ENCODE results near the gene TBC1D22A. TPM values are rescaled to one million over a fixed set of nuclear protein-coding genes. Genes with fewer than 3 reads are reported as not detected.

The TBC1D22A gene
- total RNA-seq, 4 donors from 2014 or later: 16.2 to 22.2 (median 17.8) TPM

DNA sequence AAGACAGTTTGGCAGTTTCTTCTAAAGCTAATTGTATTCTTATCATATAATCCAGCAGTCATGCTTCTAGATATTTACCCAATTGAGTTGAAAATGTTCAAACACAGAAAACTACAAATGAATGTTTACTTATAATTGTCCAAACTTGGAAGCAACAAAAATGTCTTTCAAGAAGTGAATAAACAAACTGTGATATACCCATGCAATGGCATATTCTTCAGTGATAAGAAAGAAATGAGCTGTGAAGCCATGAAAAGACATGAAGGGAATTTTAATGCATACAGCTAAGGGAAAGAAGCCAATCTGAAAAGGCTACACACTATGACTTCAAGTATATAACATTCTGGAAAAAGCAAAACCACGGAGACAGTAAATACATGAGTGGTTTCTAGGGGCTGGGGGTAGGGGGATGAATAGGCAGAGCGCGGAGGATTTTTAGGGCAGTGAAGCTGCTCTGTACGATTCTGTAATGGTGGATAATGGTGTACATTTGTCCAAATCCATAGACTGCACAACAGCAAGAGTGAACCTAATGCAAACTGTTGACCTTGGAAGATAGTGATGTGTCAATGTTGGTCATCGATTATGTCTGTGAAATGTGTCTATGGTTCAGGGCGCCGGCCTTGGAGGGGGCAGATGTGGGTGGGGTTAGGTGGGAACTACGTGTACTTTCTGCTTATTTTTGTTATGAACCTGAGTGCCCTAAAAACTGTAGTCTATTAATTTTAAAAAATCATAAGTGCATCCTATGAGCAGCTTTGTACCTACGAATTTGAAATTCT lies 424.9 kb downstream of the TBC1D22A start:
- 88 to 89% methylated on average over 9 of the region's 9 CpGs for WGBS, 2 donors (ENCODE audit: low coverage in 1 of 2)
- peaks cover 1% of the 10 kb centered on the region for H3K27me3 ChIP-seq
- no peaks in the 10 kb centered on the region for H3K36me3 ChIP-seq
- H3K9me3 ChIP-seq: peaks cover 0 to 24% (median 0%) of the 10 kb centered on the region in 3 donors
- ATAC-seq: no peak
- TF ChIP-seq, protein P1, sequence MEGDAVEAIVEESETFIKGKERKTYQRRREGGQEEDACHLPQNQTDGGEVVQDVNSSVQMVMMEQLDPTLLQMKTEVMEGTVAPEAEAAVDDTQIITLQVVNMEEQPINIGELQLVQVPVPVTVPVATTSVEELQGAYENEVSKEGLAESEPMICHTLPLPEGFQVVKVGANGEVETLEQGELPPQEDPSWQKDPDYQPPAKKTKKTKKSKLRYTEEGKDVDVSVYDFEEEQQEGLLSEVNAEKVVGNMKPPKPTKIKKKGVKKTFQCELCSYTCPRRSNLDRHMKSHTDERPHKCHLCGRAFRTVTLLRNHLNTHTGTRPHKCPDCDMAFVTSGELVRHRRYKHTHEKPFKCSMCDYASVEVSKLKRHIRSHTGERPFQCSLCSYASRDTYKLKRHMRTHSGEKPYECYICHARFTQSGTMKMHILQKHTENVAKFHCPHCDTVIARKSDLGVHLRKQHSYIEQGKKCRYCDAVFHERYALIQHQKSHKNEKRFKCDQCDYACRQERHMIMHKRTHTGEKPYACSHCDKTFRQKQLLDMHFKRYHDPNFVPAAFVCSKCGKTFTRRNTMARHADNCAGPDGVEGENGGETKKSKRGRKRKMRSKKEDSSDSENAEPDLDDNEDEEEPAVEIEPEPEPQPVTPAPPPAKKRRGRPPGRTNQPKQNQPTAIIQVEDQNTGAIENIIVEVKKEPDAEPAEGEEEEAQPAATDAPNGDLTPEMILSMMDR (IDR thresholded peaks at IDR 0.05): no peak
- TF ChIP-seq EP300 (IDR thresholded peaks at IDR 0.05) (no peak), POLR2A (IDR thresholded peaks at IDR 0.05) (no peak), POLR2AphosphoS5 (IDR thresholded peaks at IDR 0.05) (no peak)
- no peak overlapping the region for H3K27ac ChIP-seq
- no peak overlapping the region for H3K4me3 ChIP-seq
- H3K4me1 ChIP-seq: no peaks in the 10 kb centered on the region

DNA sequence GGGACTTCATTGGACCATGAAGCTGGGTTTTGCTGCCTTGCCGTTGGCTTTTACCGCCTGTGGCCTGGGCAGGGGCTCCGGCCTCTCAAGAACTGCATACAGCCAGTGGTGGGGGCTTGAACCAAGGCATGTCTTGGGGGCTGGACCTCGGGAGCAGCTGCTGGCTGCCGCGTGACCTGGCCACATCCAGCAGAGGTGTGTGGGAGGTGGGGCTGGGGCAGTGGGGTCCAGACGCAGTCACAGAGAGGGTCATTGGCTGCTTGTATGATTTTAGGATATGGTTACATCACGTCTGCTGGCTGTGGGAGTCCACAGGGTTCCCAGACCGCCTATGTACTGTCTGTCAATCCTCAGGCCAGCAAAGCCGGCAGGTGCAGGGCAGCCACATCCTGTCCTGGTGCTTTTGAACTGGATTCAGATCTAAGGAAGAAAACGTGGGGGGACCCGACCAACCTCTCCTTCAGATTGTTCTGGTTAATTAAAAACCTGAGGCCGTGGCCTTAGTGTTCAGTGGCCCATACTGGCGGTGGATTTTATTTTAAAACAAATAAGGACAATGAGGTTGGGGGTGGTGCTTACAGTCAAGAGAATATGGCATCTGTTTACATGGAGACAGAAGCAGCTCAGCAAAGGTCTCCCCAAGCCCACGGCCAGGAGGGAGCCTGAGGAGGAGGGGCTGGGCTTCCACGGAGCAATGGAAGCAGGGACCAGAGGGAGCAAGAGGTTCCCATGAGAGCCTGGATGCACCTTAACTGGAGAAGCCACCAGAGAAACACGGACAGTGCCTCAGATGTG lies 426.0 kb downstream of the TBC1D22A start:
- Histone ChIP-seq H3K9me3 (peaks cover 0 to 19% (median 0%) of the 10 kb centered on the region in 3 donors), H3K27ac (no peak overlapping the region), H3K4me3 (no peak overlapping the region), H3K27me3 (peaks cover 8% of the 10 kb centered on the region), H3K36me3 (no peaks in the 10 kb centered on the region), H3K4me1 (no peaks in the 10 kb centered on the region)
- 56% methylated on average over 6 of the region's 17 CpGs; no CpG with 5 or more reads in 1 of the 2 donors for WGBS, 2 donors (ENCODE audit: low coverage in 1 of 2)
- TF ChIP-seq POLR2A (IDR thresholded peaks at IDR 0.05): no peak
- TF ChIP-seq, protein P1 (IDR thresholded peaks at IDR 0.05): no peak
- no peak for TF ChIP-seq POLR2AphosphoS5 (IDR thresholded peaks at IDR 0.05)
- no peak for TF ChIP-seq EP300 (IDR thresholded peaks at IDR 0.05)
- no peak for ATAC-seq

DNA sequence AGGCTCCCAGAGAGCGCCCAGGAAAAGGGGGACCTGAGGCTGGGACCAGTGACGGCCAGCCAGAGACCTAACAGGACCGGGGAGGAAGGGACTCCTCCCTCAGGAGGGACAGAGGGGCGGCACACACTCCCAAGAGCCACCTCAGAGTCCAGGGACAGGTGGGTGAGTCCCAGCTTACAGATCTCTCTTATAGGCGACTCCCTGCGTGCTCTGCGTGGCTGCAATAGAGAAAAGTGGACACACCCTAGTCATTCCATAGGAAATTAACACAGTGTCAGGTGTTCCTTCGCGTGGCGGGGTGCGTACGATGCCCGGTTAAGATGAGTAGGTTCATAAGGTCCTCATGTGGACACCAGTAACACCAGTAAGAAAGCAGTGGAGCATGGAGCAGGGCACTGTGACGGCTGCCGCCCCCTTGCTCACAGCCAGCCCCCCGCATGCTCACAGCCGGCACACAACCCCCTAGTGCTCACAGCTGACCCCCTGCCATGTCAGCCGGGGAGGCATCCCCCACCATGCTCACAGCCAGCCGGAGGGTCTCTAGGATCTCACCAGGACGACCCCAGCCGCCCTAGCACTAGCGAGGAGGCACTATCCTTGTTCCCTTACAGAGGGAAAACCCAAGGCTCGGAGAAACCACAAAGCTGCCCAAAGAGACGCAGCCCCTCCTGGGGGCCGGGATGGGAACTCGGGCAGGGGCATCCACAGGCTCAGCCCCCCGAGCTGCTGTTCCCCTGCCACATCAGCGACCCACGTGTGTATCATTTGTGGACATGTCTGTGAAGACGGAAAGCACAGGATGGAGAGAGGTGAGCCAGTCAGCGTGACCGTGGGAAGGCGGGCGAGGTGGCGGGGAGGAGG lies 426.8 kb downstream of the TBC1D22A start:
- Histone ChIP-seq H3K4me3 (no peak overlapping the region), H3K9me3 (peaks cover 0 to 19% (median 0%) of the 10 kb centered on the region in 3 donors), H3K27ac (no peak overlapping the region), H3K27me3 (peaks cover 8% of the 10 kb centered on the region), H3K36me3 (no peaks in the 10 kb centered on the region), H3K4me1 (no peaks in the 10 kb centered on the region)
- TF ChIP-seq POLR2AphosphoS5 (IDR thresholded peaks at IDR 0.05): no peak
- no peak for TF ChIP-seq POLR2A (IDR thresholded peaks at IDR 0.05)
- TF ChIP-seq, protein P1 (IDR thresholded peaks at IDR 0.05): no peak
- TF ChIP-seq EP300 (IDR thresholded peaks at IDR 0.05): no peak
- no peak for ATAC-seq
- 90 to 99% methylated on average over 2 to 9 of the region's 35 CpGs for WGBS, 2 donors (ENCODE audit: low coverage in 1 of 2)

DNA sequence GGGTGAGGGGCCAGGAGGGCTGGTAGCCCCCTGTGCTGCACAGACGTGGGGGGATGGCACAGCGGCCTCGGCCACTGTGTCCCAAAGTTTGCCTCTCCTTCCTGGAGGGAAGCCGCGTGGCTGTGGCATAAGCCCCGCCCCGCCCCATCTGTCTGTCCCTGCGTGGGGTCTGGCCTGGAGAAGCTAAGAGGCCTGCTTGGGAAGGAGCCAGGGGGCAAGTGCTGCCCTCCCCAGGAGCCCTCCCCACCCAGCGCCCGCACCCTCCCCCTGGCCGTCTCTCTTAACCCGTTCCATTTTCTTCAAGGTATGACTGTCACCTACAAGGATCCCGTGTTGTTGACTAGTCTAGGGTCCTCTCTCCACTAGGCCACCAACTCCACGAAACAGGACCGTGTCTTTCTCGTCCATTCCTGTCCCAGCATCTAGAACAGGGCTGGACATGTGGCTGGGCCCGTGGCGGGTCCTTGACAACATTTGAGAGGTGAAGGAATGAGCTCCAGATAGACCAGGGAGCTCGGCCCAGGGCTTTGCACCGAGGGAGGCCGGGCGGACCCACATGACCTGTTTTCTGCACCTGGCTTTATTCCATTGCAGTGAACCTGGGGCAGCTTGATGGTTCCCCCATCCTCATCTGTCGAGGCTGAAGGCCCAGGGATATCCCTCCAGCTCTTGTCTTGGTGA lies 428.0 kb downstream of the TBC1D22A start:
- Histone ChIP-seq H3K36me3 (no peaks in the 10 kb centered on the region), H3K27ac (no peak overlapping the region), H3K9me3 (peaks cover 0 to 15% (median 0%) of the 10 kb centered on the region in 3 donors), H3K27me3 (peaks cover 8% of the 10 kb centered on the region), H3K4me1 (no peaks in the 10 kb centered on the region), H3K4me3 (no peak overlapping the region)
- WGBS, 2 donors (ENCODE audit: low coverage in 1 of 2): 60% methylated on average over 3 of the region's 23 CpGs; no CpG with 5 or more reads in 1 of the 2 donors
- TF ChIP-seq POLR2A (IDR thresholded peaks at IDR 0.05) (no peak), EP300 (IDR thresholded peaks at IDR 0.05) (no peak), POLR2AphosphoS5 (IDR thresholded peaks at IDR 0.05) (no peak)
- TF ChIP-seq, protein P1 (IDR thresholded peaks at IDR 0.05): no peak
- no peak for ATAC-seq

Data from gastroesophageal sphincter (tissue), 4 donors.